ENCODE measurements around the gene SPRR2G. TPM values are rescaled to one million over a fixed set of nuclear protein-coding genes. Genes with fewer than 3 reads are reported as not detected.
"Not testable (repeated sequence)": the region's sequence is repeated elsewhere in the genome, so short reads cannot be mapped to it uniquely, and the experiment has no call there.

Gene SPRR2G
- total RNA-seq, 3 donors from 2014 or later, result not detected

DNA sequence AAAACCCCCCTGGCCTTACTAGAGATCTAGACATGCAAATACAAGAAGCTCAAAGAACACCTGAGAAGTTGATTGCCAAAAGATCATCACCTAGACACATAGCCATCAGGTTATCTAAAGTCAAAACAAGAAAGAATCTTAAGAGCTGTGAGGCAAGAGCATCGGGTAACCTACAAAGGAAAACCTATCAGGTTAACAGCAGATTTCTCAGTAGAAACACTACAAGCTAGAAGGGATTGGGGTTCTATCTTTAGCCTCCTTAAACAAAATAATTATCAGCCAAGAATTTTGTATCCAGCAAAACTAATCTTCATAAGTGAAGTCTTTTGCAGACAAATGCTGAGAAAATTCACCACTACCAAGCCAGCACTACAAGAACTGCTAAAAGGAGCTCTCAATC lies 25.2 kb downstream of the SPRR2G start:
- Histone ChIP-seq H3K9me3 (no peaks in the 10 kb centered on the region), H3K36me3 (ENCODE audit: low read depth) (no peaks in the 10 kb centered on the region), H3K4me1 (ENCODE audit: low read depth) (no peaks in the 10 kb centered on the region), H3K4me3 (no peak overlapping the region)
- TF ChIP-seq, protein P1, sequence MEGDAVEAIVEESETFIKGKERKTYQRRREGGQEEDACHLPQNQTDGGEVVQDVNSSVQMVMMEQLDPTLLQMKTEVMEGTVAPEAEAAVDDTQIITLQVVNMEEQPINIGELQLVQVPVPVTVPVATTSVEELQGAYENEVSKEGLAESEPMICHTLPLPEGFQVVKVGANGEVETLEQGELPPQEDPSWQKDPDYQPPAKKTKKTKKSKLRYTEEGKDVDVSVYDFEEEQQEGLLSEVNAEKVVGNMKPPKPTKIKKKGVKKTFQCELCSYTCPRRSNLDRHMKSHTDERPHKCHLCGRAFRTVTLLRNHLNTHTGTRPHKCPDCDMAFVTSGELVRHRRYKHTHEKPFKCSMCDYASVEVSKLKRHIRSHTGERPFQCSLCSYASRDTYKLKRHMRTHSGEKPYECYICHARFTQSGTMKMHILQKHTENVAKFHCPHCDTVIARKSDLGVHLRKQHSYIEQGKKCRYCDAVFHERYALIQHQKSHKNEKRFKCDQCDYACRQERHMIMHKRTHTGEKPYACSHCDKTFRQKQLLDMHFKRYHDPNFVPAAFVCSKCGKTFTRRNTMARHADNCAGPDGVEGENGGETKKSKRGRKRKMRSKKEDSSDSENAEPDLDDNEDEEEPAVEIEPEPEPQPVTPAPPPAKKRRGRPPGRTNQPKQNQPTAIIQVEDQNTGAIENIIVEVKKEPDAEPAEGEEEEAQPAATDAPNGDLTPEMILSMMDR (IDR thresholded peaks at IDR 0.05), result no peak
- intact Hi-C loops (cut with DNase I, micrococcal nuclease), result no loop called here
- ATAC-seq, result no peak
- DNase-seq, result no peak

DNA sequence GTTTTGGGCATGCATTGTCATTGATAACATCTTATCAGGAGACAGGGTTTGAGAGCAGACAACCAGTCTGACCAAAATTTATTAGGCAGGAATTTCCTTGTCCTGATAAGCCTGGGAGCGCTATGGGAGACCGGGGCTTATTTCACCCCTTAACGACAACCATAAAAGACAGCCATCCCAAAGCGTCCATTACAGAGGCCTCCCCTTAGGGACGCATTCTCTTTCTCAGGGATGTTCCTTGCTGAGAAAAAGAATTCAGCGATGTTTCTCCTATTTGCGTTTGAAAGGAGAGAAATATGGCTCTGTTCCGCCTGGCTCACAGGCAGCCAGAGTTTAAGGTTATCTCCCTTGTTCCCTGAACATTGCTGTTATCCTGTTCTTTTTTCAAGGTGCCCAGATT lies 26.9 kb downstream of the SPRR2G start:
- ATAC-seq; DNase-seq; H3K4me3 ChIP-seq; H3K9me3 ChIP-seq; intact Hi-C loops (cut with DNase I, micrococcal nuclease); H3K4me1 ChIP-seq (ENCODE audit: low read depth); H3K36me3 ChIP-seq (ENCODE audit: low read depth): not testable (repeated sequence)

DNA sequence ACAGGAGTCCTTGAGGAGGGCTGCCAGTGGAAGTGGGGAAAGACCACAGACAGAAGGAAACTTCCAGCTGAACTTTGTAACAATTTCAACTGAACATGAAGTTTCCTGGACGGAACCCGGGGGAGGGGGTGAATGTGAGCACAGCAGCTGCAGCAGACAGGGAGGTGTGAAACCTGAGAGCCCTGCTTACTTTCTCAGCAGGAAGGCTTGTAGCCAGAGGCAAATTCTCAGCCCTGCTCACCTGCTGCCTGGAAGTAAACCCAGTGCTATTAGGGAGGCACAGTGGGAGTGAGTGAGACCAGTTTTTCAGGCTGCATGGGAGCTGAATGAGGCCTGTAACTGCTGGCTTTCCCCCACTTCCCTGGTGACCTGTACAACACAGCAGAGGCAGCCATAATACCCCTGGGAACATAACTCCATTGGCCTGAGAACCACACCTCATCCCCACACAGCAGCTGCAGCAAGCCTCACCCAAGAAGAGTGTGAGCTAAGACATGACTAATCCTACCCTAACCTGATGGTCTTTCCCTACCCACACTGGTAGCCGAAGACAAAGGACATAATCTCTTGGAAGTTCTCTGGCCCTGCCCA lies 27.8 kb downstream of the SPRR2G start:
- no peak overlapping the region for H3K4me3 ChIP-seq
- TF ChIP-seq, protein P1 (IDR thresholded peaks at IDR 0.05), result no peak
- ATAC-seq, result no peak
- no peaks in the 10 kb centered on the region for H3K4me1 ChIP-seq (ENCODE audit: low read depth)
- no peaks in the 10 kb centered on the region for H3K9me3 ChIP-seq
- no peak for DNase-seq
- intact Hi-C loops (cut with DNase I, micrococcal nuclease), result no loop called here
- no peaks in the 10 kb centered on the region for H3K36me3 ChIP-seq (ENCODE audit: low read depth)

DNA sequence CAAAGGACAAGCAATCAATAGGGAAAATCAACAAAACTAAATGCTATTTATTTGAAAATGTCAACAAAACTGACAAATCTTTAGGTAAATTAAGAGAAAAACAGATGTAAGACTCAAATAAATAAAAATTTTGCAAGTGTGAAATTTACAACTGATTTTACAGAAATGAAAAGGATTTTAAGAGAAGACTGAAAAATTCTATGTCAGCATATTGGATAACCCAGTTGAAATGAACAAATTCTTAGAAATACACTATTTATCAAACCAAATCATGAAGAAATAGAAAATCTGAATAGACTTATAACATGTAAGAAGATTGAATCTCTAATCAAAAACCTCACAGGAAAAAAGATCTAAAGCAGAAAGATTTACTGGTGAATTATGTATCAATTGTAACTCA lies 29.7 kb downstream of the SPRR2G start:
- Histone ChIP-seq H3K36me3 (ENCODE audit: low read depth) (no peaks in the 10 kb centered on the region), H3K9me3 (no peaks in the 10 kb centered on the region), H3K4me1 (ENCODE audit: low read depth) (no peaks in the 10 kb centered on the region), H3K4me3 (no peak overlapping the region)
- DNase-seq, result no peak
- intact Hi-C loops (cut with DNase I, micrococcal nuclease), result no loop called here
- TF ChIP-seq, protein P1 (IDR thresholded peaks at IDR 0.05), result no peak
- ATAC-seq, result no peak

DNA sequence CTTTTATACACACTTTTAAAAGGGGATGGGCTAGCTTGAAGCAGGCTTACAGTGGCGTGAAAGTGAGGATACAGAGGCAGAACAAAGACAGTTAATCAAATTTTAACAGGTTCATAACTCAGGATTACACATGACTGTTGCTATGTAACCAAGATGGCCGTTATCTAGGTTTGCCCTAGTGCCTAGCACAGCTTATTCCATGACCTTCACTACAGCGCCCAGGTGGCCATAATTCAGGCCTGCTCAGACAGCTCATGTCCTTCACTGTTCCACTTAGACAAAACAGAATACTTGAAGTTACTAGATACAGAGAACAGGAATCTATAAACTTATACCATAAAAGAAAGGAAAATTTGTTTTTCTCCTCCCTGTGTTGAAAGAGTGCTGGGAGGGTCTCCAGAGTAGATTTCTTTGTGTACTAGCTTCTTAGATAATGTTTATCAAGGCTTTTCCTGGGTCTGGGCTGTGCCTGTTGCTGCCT lies 31.2 kb downstream of the SPRR2G start:
- Histone ChIP-seq H3K4me1 (ENCODE audit: low read depth) (no peaks in the 10 kb centered on the region), H3K36me3 (ENCODE audit: low read depth) (no peaks in the 10 kb centered on the region), H3K4me3 (no peak overlapping the region), H3K9me3 (no peaks in the 10 kb centered on the region)
- intact Hi-C loops (cut with DNase I, micrococcal nuclease), result no loop called here
- TF ChIP-seq, protein P1 (IDR thresholded peaks at IDR 0.05), result no peak
- no peak for ATAC-seq
- no peak for DNase-seq

DNA sequence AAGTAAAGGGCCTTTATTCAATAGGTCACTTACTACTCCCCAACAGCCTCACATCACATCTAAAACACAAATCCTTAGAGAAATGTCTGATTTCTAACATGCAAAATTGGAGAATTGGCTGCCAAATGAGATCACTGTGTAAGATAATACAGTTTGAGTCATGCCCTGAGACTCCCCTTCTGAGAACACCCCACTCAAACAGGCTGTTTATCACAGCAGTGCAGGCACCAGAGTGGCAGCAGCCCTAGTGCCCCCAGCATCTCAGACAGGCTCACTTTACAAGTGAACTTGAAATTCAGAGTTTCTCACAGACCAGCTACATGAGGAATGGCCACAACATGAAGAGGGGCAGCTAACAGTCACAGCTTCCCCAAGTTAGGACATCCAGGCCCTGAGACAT lies 35.4 kb downstream of the SPRR2G start:
- intact Hi-C loops (cut with DNase I, micrococcal nuclease); H3K36me3 ChIP-seq (ENCODE audit: low read depth); H3K4me1 ChIP-seq (ENCODE audit: low read depth); DNase-seq; H3K4me3 ChIP-seq; H3K9me3 ChIP-seq; ATAC-seq: not testable (repeated sequence)

DNA sequence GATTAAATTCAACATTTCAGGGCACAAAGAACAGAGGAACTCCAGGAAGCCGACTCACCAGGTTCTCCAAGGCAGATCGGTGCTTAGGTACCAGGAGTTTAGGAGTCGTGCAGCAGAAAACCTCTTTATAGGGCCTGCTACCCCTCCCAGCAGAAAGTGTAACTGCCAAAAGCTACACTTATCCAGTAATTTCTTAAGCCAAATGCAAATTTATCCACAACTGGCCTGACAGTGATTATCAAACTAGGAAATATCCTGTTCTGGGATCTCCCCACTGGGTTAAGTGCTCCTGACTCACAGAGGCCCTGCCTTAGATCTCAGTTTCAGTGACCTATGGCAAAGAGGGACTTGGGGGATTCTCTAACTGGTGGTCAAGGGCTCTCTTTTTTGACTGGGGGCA lies 37.3 kb downstream of the SPRR2G start, which contains the start of gene SPRR2F:
SPRR2F (minus strand) TSS at position 101 of the 400 bp plus-strand sequence. CDS start 783 bp downstream, outside the sequence.
- Histone ChIP-seq H3K9me3 (no peaks in the 10 kb centered on the region), H3K36me3 (ENCODE audit: low read depth) (no peaks in the 10 kb centered on the region), H3K4me1 (ENCODE audit: low read depth) (no peaks in the 10 kb centered on the region), H3K4me3 (no peak within 1 kb of the TSS)
- intact Hi-C loops (cut with DNase I, micrococcal nuclease), result no loop called here
- ATAC-seq (no peak), DNase-seq (no peak)
- TF ChIP-seq, protein P1 (IDR thresholded peaks at IDR 0.05), result no peak

DNA sequence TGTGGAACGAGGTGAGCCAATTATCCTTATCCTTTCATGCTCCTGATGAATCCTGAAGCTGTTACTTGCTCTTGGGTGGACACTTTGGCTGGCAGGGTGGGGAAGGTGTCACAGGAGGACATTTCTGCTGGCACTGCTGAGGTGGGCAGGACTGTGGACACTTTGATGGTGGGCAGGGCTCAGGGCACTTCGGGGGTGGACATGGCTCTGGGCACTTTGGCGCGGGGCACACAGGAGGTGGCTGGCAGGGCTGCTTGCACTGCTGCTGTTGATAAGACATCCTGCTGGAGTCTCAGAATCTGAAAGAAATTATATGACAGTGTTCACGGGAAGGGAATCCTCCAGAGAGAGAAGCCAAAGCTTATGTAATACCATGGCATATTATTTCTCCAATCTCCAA lies 38.2 kb downstream of the SPRR2G start:
- DNase-seq; H3K9me3 ChIP-seq; ATAC-seq; H3K4me3 ChIP-seq; intact Hi-C loops (cut with DNase I, micrococcal nuclease); H3K36me3 ChIP-seq (ENCODE audit: low read depth); H3K4me1 ChIP-seq (ENCODE audit: low read depth): not testable (repeated sequence)
